GM12864 (cell line): Measurements from ENCODE around the gene KRTAP1-4.
"Not testable (repeated sequence)": the region's sequence is repeated elsewhere in the genome, so short reads cannot be mapped to it uniquely, and the experiment has no call there.

Source experiments
- DNase-seq: peaks from one replicate; pipeline ENCODE4 v3.0.0-alpha.2; 2011; ENCODE audit warnings: low read depth
- H3K4me3 ChIP-seq: 2 replicates; pipeline ENCODE4 v1.5.1; 2011; ENCODE audit warnings: mild to moderate bottlenecking, low read depth, low read length, control low read depth
- CTCF ChIP-seq: IDR thresholded peaks from 2 replicates; pipeline ENCODE4 v1.5.1; 2011; ENCODE audit warnings: low read depth, mild to moderate bottlenecking, moderate library complexity, low read length, control low read depth, inconsistent platforms; ENCODE audit errors: missing control alignments

KRTAP1-4 gene

GRCh38 chr17:41058741-41059140 is 28.7 kb upstream of the KRTAP1-4 start:
- no peak for TF ChIP-seq CTCF
- H3K4me3 ChIP-seq = no peak overlapping the region
- DNase-seq = no peak

GRCh38 chr17:41057547-41057946 is 27.6 kb upstream of the KRTAP1-4 start:
- TF ChIP-seq CTCF = no peak
- no peak overlapping the region for H3K4me3 ChIP-seq
- DNase-seq = no peak

DNA sequence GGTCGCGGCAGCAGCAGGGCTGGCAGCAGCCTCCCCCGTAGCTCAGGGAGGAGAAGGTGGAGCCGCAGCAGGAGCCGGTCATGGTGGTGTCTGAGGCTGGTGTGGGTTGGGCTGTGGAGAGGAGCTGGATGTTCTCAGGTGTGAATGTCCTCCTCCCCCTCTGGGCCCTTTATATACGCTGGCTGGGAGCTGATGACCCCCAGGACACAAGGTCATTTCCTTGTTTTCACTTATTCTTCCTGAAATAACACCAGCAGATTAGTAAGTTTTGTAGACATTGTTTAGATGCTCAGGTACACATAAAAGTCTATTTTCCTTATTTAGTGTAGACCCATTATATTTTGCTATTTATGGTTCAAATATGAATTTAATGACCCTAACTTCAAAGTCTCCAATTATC is 25.1 kb upstream of the KRTAP1-4 start, which contains the start of gene KRTAP2-2:
TSS of gene KRTAP2-2 (minus strand) at position 101 of the 400 bp plus-strand sequence. CDS start at position 82, 19 bp downstream.
- DNase-seq, H3K4me3 ChIP-seq: not testable (repeated sequence)

GRCh38 chr17:41054556-41054955 is 24.6 kb upstream of the KRTAP1-4 start:
- not testable (repeated sequence) for H3K4me3 ChIP-seq, DNase-seq

DNA sequence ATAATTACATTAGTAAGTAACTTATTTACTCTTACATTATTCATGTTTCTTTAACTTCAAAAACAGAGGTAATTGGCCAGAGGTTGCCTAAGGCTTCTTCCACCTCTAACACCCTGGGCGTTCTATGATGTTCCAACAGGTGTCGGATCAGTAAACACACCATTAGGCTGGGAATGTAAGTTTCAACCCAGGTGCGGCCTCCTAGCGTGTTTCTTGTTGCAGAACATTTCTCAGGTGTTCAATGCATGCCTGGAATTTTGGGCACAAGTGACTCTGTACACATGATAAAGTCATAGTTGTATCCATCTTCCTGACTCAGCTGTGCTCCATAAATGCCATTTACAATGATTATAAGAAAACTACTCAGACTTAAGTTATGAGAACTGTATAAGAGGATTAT is 24.0 kb upstream of the KRTAP1-4 start:
- DNase-seq = no peak
- TF ChIP-seq CTCF = no peak
- no peak overlapping the region for H3K4me3 ChIP-seq

GRCh38 chr17:41052566-41052965 is 22.6 kb upstream of the KRTAP1-4 start:
- no peak for TF ChIP-seq CTCF
- no peak for DNase-seq
- H3K4me3 ChIP-seq = no peak overlapping the region

DNA sequence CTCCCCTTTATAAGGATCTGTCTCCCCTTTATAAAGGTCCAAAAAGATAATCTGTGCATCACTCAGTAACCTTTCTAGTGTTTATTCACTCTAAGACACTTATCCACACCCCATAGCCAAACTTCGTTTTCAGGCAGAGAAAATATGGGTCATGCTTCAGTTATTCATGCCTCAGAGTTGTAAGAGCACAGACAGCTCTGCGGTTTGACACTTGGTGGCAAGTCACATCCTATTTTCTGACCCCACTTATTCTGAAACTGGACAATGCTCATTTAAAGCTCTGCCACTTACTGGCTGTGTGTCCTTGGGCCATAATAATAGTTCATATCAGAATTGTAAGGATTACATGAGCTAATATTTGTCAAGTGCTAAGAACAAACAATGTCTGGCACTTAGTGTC is 19.1 kb upstream of the KRTAP1-4 start:
- DNase-seq = no peak
- no peak for TF ChIP-seq CTCF
- H3K4me3 ChIP-seq = no peak overlapping the region

DNA sequence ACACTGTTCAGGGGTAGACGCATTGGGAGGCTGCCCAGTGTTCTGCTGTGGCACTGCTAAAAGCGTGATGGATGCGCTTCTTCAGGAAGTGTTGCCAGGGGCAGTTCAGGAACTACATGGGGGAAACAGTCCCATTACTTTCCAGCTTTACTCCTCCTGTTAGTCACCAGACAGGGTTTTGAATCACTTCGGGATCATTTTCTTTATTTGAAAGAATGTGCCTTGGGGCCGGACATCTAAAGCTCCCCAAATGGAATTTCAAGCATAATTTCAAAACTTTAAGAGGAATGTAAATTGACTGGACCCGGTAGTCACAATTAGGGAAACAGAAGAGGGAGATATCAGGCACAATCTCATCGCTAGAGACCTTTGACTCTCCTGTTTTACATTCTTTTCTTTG is 18.4 kb upstream of the KRTAP1-4 start:
- H3K4me3 ChIP-seq = no peak overlapping the region
- TF ChIP-seq CTCF = no peak
- no peak for DNase-seq

DNA sequence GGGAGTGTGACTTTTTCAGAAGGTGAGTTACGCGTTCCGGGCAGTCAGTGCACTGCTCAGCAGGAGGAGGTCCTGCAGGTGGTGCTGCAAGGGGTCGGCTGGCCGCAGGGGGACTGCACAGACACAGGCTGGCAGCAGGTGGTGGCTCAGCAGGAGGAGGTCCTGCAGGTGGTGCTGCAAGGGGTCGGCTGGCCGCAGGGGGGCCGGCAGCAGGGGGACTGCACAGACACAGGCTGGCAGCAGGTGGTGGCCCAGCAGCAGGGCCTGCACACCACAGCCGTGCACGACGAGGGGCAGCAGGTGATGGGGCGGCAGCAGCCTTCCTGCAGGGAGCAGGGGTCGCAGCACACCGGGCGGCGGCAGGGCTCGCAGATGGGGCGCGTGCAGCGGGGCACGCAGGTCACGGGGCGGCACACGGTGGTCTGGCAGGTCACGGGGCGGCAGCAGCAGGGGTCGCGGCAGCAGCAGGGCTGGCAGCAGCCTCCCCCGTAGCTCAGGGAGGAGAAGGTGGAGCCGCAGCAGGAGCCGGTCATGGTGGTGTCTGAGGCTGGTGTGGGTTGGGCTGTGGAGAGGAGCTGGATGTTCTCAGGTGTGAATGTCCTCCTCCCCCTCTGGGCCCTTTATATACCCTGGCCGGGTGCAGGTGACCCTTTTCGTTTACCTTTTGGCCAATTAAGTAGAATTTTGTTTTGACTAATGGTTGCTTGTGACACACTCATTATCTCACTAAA is 16.9 kb upstream of the KRTAP1-4 start, which contains the start of gene KRTAP2-1:
TSS of gene KRTAP2-1 (minus strand) at position 582 of the 731 bp plus-strand sequence. CDS start at position 533, 49 bp downstream.
- DNase-seq, H3K4me3 ChIP-seq: not testable (repeated sequence)
